ENCODE data around the gene ITGAV. TPM values are rescaled to one million over a fixed set of nuclear protein-coding genes. Genes with fewer than 3 reads are reported as not detected.
"Not testable (repeated sequence)": the region's sequence is repeated elsewhere in the genome, so short reads cannot be mapped to it uniquely, and the experiment has no call there.

Gene ITGAV
- total and polyA plus RNA-seq, 2 of the 4 experiments (the other 2 are of a cell fraction), result 45.8 to 181 TPM

DNA sequence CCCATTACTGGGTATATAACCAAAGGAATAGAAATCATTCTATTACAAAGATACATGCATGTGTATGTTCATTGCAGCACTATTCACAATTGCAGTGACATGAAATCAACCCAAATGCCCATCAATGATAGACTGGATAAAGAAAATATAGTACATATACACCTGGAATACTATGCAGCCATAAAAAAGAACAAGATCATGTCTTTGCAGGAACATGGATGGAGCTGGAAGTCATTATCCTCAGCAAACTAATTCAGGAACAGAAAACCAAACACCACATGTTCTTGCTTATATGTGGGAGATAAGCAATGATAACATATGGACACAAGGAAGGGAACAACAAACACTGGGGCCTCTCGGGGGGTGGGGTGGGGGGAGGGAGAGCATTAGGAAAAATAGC lies 20.7 kb upstream of the ITGAV start:
- H2BK120ac ChIP-seq (ENCODE audit: low read depth, low read length); ATAC-seq (ENCODE audit: low read depth); H3K4me2 ChIP-seq (ENCODE audit: low read depth, low read length); H2AFZ ChIP-seq (replicated peaks; ENCODE audit: low read length, poor library complexity); H2AK9ac ChIP-seq (replicated peaks; ENCODE audit: low read depth, low read length, poor library complexity); H3K9me3 ChIP-seq (ENCODE audit: control insufficient read depth, insufficient read depth, low read length); H3K14ac ChIP-seq (replicated peaks; ENCODE audit: low read depth, low read length); H3K9me1 ChIP-seq (ENCODE audit: insufficient read depth, low read length); CTCF ChIA-PET; H3K18ac ChIP-seq (ENCODE audit: low read depth, low read length); H3K56ac ChIP-seq (ENCODE audit: extremely low read depth, insufficient read depth, low read length); H4K91ac ChIP-seq (ENCODE audit: insufficient read depth, low read depth, low read length); DNase-seq; H3K79me1 ChIP-seq (ENCODE audit: low read depth in 1 of 2, low read length in 2 of 2); H3K9ac ChIP-seq (ENCODE audit: low read depth, low read length); H2BK20ac ChIP-seq (ENCODE audit: low read depth, low read length); H4K8ac ChIP-seq (ENCODE audit: low read depth in 2 of 2, low read length in 2 of 2); in situ Hi-C loops (cut with MboI; ENCODE audit: low sequenced_read_pairs); H3K36me3 ChIP-seq (ENCODE audit: control insufficient read depth, insufficient read depth, low read length); intact Hi-C loops (cut with micrococcal nuclease); H3K4me3 ChIP-seq (ENCODE audit: insufficient read depth, low read depth, low read length); H2BK15ac ChIP-seq (ENCODE audit: low read depth, low read length); H3K27ac ChIP-seq (ENCODE audit: insufficient read depth, low read length); dilution Hi-C loops (cut with HindIII; ENCODE audit: low sequenced_read_pairs, unreplicated experiment); H2BK5ac ChIP-seq (ENCODE audit: low read depth, low read length, poor library complexity, severe bottlenecking); H4K5ac ChIP-seq (ENCODE audit: low read depth, low read length); H3K4ac ChIP-seq (ENCODE audit: low read depth, low read length); H2AK5ac ChIP-seq (ENCODE audit: low read depth, low read length); H3K23ac ChIP-seq (ENCODE audit: low read depth, low read length); H3K27me3 ChIP-seq (ENCODE audit: control insufficient read depth, insufficient read depth, low read length); H3K4me1 ChIP-seq (ENCODE audit: control insufficient read depth, insufficient read depth, low read length); H4K20me1 ChIP-seq (ENCODE audit: insufficient read depth, low read length); BruUV-seq (replicated peaks): not testable (repeated sequence)
- no CpG with 5 or more reads among the region's 1 CpG for WGBS, 2 experiments (ENCODE audit: extremely low coverage in 2 of 2, insufficient read length in 1 of 2)
- POLR2A ChIA-PET (ENCODE audit: unreplicated experiment), result interaction anchor here (1.0 kb wide), 1 partner anchor 38 kb away, joined by 3 read pairs; no protein-coding TSS in a partner anchor
